Cerebellar nuclear complex (tissue), 1 donor: Measurements from ENCODE around the gene ARHGAP42.
"Not testable (repeated sequence)": the region's sequence is repeated elsewhere in the genome, so short reads cannot be mapped to it uniquely, and the experiment has no call there.

Experiments
- DNase-seq, 2 experiments: peaks; one replicate each; lab custom pipeline; 2025; lab: John Stamatoyannopoulos, UW

ARHGAP42 gene

DNA sequence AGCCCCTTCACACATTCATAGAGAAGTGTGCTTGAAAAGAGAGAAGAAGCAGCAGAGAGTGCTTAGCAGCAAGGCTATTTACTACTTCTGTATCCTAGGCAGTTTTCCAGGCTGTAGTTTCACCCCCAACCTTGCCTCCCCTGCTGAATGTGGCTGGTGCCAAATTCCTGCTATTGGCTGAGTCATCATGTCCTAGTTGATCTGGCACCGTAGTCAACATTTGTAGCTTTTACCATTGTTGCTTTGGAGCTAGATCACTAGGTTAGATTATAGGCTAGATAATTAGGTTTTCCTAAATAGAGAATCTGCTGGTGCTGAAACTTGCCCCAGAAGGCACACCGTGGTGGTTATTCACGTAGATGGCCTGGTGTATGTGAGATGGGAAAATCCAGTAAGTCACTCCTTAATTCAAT is 32.7 kb downstream of the ARHGAP42 start:
- peak in 1 of 2 experiments; percentile 48 for DNase-seq

DNA sequence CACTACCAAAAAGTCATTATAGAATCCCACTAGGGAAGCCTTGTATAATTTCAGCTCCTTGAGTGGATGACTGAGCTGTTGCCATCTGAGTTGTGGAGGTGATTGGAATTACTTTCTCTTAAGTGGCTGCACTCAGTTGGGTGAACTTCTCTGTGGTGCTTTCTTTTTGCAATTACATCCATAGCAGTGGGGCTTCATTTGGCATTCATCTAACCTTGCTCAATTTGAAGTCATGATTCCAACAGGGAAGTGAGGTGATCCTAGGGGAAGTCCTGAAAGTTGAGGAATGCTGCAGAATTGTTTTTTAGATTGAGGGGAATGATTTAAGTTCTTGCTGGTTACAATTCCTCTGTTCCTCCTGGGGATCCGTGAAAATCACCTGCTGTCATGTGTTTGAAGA is 39.6 kb downstream of the ARHGAP42 start:
- no peak for DNase-seq

DNA sequence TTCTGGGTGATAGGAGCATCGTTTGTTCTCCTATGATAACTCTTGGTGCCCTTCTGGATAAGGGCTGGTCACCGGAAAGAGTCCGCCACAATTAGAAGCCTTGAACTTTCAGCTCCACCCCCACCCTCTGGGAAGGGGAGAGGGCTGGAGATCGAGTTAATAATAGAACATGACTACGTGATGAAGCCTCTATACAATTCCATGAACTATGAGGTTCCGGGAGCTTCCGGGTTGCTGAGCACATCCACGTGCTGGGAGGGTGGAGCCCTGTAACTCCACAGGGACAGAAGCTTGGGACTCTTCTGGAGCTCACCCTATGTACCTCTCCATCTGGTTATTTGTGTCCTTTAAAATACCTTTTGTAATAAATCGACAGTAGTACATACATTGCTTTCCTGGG is 40.3 kb downstream of the ARHGAP42 start:
- DNase-seq = no peak

GRCh38 chr11:100730266-100730665 is 43.2 kb downstream of the ARHGAP42 start:
- no peak for DNase-seq

- no peak for DNase-seq
These were observed 44.4 kb downstream of the ARHGAP42 start for GRCh38 chr11:100731471-100731870.

- no peak for DNase-seq
These were observed 45.9 kb downstream of the ARHGAP42 start for GRCh38 chr11:100732949-100733348.

DNA sequence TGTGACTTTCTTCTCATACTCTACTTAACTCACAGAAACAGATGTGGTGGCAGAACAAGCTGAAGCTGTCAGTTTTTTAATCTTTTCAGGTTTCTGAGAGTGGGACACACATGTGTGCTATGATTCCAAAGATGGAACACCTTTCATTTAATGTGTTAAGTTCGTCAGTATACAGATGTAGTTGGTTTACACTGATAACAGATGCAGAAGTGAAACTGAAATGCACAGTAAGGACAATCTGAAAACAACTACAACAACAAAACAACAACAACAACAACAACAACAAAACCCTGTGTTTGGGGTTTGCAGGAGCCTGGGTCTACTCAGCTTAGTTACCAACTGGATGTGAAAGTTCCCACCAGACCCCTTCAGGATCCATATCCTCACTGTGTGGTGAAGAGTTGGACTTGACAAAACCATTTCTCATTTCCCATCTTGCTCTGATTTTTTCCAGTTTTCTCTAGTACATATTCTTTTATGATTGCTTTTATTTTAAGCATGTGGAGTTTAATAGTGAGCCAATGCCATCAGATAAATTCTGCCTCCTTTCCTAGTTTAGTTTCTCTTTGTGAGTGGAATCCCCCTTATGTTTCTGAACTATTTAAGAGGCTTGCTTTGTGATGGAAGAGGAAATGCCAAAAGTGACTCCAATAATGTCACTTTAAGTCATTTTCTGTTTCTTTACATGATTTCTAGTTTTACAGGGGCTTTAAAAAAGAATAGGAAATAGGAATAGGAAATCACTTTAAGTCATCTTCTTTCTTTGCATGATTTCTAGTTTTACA is 47.8 kb downstream of the ARHGAP42 start:
- no peak for DNase-seq

- no peak for DNase-seq
These were observed 49.0 kb downstream of the ARHGAP42 start for GRCh38 chr11:100735949-100736675.

- DNase-seq = no peak
These were observed 51.7 kb downstream of the ARHGAP42 start for GRCh38 chr11:100738701-100739270.

GRCh38 chr11:100739666-100740065 is 52.6 kb downstream of the ARHGAP42 start:
- DNase-seq = no peak

GRCh38 chr11:100740440-100740839 is 53.4 kb downstream of the ARHGAP42 start:
- no peak for DNase-seq

DNA sequence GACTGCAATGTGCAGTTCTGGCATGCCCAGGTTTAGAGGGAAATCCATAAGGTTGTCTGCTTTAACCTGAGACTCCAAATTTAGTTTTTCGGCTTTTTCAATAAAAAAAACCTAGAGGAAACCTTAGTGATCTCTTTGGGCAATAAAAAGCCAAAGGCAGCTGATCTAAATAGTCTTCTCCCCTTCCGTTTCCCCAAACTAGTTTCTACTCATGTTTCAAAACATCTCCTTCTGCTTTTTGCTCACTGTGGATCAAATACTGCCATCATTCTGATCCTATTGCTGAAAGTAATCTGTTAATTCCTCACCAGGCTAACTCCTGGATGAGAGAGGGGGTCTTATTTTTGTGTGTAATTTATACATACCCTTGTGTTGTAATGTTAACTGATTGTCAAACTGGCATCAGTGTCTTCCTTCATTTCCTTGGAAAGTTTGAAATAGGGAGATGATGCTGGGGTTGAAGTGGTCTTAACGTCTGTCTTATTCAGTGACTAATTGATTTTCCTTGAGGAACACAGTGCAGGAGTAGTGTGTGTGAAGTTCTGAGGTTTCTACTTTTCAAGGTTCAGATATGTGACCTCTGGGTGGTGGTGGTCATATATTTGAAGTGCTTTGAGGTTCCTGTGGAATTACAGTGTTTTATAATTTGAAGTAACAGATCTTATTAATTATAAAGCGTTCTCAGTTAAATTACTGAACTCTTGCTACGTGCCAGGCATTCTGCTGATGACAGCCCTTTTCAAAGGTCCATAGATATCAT is 55.0 kb downstream of the ARHGAP42 start:
- no peak for DNase-seq

DNA sequence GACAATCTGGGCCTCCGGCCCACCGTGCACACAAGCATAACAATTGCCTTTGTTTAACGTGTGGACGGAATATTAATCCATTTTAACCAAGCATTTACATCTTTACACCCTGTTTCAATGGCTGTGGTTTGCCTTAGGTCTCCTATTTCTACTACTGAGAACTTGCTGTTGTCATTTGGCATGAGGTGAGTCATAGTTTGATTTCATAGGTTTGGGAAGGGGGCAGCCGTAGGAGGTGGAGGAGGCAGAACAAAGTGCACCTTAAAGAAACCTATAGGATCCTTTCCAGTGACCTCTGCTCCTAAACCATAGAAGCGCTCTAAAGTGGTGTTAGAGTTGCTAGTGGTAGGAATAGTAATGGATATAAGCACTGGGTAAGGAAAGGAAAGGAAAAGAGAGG is 59.4 kb downstream of the ARHGAP42 start:
- no peak for DNase-seq

GRCh38 chr11:100748153-100748552 is 61.1 kb downstream of the ARHGAP42 start:
- DNase-seq = no peak

GRCh38 chr11:100749887-100750565 is 62.9 kb downstream of the ARHGAP42 start:
- not testable (repeated sequence) for DNase-seq

DNA sequence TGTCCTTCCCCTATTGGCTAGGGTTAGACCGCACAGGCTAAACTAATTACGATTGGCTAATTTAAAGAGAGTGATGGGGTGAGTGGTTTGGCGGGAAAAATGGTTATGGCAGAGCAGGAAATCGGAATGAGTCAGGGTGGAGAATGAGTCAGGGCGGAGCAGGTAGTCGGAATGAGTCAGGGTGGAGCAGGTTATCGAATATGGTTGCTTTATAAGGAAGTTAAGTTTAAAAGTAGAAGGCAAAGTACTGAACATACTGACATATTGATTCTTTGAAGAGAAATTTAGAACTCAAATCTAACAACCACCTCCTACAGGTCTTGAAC is 63.4 kb downstream of the ARHGAP42 start:
- not testable (repeated sequence) for DNase-seq

GRCh38 chr11:100752371-100753171 is 65.5 kb downstream of the ARHGAP42 start:
- DNase-seq = no peak

GRCh38 chr11:100753172-100753543 is 66.1 kb downstream of the ARHGAP42 start:
- no peak for DNase-seq

GRCh38 chr11:100753571-100753970 is 66.5 kb downstream of the ARHGAP42 start:
- no peak for DNase-seq

- DNase-seq = no peak
These were observed 69.5 kb downstream of the ARHGAP42 start for GRCh38 chr11:100756559-100756958.

- DNase-seq = no peak
These were observed 70.6 kb downstream of the ARHGAP42 start for GRCh38 chr11:100757646-100758045.
